Natural killer cell treated with Interleukin-12 subunit alpha and Interleukin-12 subunit beta and Interleukin-15 and Interleukin-18, amount 100 ng/mL, for 72 hours (primary cell): Measurements from ENCODE around the gene NAV2. TPM values are rescaled to one million over a fixed set of nuclear protein-coding genes. Genes with fewer than 3 reads are reported as not detected.
A peak's percentile ranks its signal among the peaks of the same experiment; 100 is the strongest.

Experiments used
- ATAC-seq, 2 donors: fragments of 150-1000 bp; cut with Tn5 transposase in 1 of 2; sonication (Bioruptor Pico), chemical (Tn5 transposase) in 1 of 2; 2 replicates each; pipeline ENCODE4 v1.10.0; 2021
- DNase-seq: peaks from one replicate; pipeline ENCODE4 v3.0.0; 2022; ENCODE audit warnings: low spot score
- H3K27ac Mint-ChIP-seq, 2 donors: 1 replicate in 1 of 2; 2 replicates in 1 of 2; pipeline ENCODE4 v1.8.0; 2022; ENCODE audit warnings: mixed read lengths in 2 of 2, mild to moderate bottlenecking in 1 of 2, moderate library complexity in 1 of 2
- H3K27me3 Mint-ChIP-seq, 2 donors: 1 replicate in 1 of 2; 2 replicates in 1 of 2; pipeline ENCODE4 v1.8.0; 2022; ENCODE audit warnings: mixed read lengths in 2 of 2
- H3K36me3 Mint-ChIP-seq: one replicate; pipeline ENCODE4 v1.8.0; 2022; ENCODE audit warnings: mixed read lengths
- H3K4me1 Mint-ChIP-seq, 2 donors: 1 replicate in 1 of 2; 2 replicates in 1 of 2; pipeline ENCODE4 v1.8.0; 2022; ENCODE audit warnings: low read depth in 2 of 2, mixed read lengths in 2 of 2, mild to moderate bottlenecking in 1 of 2
- H3K4me3 Mint-ChIP-seq: one replicate; pipeline ENCODE4 v1.8.0; 2022; ENCODE audit warnings: mixed read lengths
- H3K9me3 Mint-ChIP-seq: 2 replicates; pipeline ENCODE4 v1.8.0; 2022; ENCODE audit warnings: mixed read lengths
- total RNA-seq, 2 donors: library from RNA; stranded (reverse); gene quantifications; one replicate each; pipeline ENCODE4 v1.2.3, GENCODE V29; 2022

NAV2 gene, protein sequence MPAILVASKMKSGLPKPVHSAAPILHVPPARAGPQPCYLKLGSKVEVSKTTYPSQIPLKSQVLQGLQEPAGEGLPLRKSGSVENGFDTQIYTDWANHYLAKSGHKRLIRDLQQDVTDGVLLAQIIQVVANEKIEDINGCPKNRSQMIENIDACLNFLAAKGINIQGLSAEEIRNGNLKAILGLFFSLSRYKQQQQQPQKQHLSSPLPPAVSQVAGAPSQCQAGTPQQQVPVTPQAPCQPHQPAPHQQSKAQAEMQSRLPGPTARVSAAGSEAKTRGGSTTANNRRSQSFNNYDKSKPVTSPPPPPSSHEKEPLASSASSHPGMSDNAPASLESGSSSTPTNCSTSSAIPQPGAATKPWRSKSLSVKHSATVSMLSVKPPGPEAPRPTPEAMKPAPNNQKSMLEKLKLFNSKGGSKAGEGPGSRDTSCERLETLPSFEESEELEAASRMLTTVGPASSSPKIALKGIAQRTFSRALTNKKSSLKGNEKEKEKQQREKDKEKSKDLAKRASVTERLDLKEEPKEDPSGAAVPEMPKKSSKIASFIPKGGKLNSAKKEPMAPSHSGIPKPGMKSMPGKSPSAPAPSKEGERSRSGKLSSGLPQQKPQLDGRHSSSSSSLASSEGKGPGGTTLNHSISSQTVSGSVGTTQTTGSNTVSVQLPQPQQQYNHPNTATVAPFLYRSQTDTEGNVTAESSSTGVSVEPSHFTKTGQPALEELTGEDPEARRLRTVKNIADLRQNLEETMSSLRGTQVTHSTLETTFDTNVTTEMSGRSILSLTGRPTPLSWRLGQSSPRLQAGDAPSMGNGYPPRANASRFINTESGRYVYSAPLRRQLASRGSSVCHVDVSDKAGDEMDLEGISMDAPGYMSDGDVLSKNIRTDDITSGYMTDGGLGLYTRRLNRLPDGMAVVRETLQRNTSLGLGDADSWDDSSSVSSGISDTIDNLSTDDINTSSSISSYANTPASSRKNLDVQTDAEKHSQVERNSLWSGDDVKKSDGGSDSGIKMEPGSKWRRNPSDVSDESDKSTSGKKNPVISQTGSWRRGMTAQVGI (N-terminal part only)
- under 1 TPM; 0.31 to 0.67 TPM for total RNA-seq

DNA sequence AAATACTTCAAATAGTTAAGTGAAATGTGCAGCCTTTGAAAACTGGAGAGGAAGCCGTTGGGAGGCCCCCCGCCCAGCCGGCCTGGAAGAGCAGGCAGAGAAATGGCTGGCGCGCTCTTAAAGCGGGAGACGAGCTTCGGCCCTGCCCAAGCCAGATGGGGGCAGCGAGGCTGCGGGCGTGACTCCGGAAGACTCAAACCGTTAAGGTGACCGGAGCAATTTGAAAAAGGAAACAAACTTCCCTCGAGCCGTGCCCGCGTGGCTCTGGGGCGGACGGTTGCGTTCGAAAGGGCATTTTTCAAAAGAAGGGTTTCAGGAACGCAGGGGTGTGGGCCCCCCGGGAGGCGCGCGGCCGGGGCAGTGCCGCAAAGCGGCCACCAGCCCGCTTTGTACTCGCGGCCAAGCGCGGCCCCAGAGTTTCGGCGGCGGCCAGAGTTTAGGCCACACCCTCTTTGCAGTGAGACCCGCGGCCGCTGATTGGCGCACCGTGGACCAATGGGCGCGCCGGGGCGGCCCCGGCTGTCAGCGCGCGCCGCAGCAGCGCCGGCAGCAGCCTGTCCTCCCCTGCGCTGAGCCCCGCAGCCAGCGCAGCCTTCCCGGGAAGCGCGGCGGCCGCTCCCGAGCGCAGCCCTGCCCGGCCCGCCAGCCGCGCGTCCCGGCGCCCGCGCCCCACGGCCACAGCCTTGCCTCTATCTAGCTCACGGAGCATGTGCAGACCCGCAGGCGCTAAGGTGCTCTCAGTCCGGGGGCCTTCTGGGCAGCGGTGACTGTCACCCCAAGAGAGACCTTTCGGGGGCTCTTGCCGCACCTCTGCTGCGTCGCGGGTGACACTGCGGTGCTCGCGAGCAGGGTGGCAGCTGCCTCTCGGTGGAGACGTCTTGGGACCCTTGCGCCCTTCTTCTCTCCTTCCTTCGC lies at the start of gene NAV2:
TSS of gene NAV2 (plus strand) at position 557 of the 915 bp plus-strand sequence. CDS start 859 bp downstream, outside the sequence.
- peaks cover 15 to 25% of the 10 kb centered on the region in 2 donors for H3K4me1 Mint-ChIP-seq
- ATAC-seq (peak; percentile 99), DNase-seq (peak; percentile 88)
- H3K4me3 Mint-ChIP-seq = peak within 1 kb of the TSS; percentile 88
- H3K36me3 Mint-ChIP-seq = no peaks in the 10 kb centered on the region
- peaks cover 26 to 44% of the 10 kb centered on the region in 2 donors for H3K27me3 Mint-ChIP-seq
- no peaks in the 10 kb centered on the region for H3K9me3 Mint-ChIP-seq
- peak within 1 kb of the TSS; percentile 62 to 89 for H3K27ac Mint-ChIP-seq

DNA sequence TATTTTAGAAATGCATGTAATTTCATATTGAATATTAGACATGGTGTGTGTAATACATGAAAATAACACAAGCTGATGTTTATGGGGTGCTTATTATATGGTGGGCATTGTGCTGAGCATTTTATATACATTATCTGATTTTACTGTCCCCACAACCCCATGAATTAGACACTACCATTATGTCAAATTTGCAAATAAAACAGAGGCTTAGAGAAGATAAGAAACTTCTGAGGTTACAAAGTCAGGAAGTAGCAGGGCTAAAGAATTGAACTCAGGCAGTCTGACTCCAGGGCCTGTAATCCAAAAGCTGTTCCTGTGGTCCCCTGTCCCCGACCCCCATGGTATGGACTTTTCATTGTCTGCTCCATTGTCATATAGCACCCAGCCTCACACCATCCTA lies 49.4 kb upstream of the NAV2 start:
- Mint-ChIP-seq H3K9me3 (no peaks in the 10 kb centered on the region), H3K36me3 (no peaks in the 10 kb centered on the region), H3K27me3 (peaks cover 9 to 12% of the 10 kb centered on the region in 2 donors), H3K4me1 (peaks cover 5 to 7% of the 10 kb centered on the region in 2 donors), H3K4me3 (no peak overlapping the region), H3K27ac (no peak overlapping the region)
- ATAC-seq = no peak
- no peak for DNase-seq

DNA sequence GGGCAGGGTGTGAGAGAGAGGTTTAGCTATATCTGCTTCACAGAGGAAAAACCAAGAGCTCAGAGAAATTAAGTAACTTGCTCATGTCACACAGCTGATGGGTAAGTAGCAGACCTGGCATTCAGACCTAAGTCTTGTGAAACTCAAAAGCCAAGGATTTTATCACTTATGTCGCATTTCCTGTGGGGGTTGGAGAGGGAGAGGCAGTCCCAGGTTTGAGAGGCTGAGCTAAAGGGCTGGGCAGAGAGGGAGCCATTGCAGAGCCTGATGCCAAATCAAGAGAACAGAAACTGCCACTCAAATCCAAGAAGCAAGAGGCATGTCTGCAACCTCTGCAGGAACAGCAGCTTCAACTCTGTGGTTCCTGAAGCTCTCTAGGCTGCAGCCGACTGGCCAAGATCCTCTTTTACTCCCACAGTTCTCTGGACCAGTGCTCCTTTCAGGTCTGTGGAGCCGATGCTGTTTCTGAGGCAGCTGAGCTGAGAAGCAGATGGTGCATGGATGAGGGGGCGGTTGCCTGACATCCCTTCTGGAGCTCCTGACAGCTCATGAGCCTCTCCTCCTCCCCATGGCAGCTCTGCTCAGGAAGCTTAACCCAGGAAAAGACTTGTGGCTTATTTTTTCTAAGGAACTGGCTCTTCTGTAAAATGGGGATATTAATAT lies 47.6 kb upstream of the NAV2 start:
- Mint-ChIP-seq H3K4me3 (no peak overlapping the region), H3K4me1 (peaks cover 5 to 7% of the 10 kb centered on the region in 2 donors), H3K36me3 (no peaks in the 10 kb centered on the region), H3K27me3 (peaks cover 11 to 12% of the 10 kb centered on the region in 2 donors), H3K27ac (no peak overlapping the region), H3K9me3 (no peaks in the 10 kb centered on the region)
- DNase-seq (no peak), ATAC-seq (no peak)

DNA sequence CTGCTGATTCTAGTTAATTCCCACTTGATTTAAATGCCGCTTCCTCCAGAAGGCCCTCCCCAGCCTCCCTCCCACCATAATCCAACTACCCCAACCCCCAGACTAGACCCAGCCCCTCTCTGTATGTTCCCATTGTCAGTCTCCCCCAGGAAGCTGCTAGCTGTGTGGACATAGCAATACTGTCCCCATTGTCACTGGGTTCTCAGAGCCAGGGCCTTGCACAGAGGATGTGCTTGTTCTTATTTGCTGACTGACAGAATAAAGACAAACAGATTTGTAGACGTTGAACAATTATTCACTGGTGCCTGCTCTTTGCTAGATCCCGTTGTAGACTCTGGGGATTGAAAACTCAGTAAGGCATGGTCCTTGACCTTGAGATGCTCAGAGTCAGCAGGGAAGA lies 45.7 kb upstream of the NAV2 start:
- DNase-seq (no peak), ATAC-seq (no peak)
- H3K9me3 Mint-ChIP-seq = no peaks in the 10 kb centered on the region
- no peak overlapping the region for H3K27ac Mint-ChIP-seq
- H3K4me1 Mint-ChIP-seq = peaks cover 4 to 5% of the 10 kb centered on the region in 2 donors
- H3K36me3 Mint-ChIP-seq = no peaks in the 10 kb centered on the region
- no peak overlapping the region for H3K4me3 Mint-ChIP-seq
- peaks cover 12 to 13% of the 10 kb centered on the region in 2 donors for H3K27me3 Mint-ChIP-seq

DNA sequence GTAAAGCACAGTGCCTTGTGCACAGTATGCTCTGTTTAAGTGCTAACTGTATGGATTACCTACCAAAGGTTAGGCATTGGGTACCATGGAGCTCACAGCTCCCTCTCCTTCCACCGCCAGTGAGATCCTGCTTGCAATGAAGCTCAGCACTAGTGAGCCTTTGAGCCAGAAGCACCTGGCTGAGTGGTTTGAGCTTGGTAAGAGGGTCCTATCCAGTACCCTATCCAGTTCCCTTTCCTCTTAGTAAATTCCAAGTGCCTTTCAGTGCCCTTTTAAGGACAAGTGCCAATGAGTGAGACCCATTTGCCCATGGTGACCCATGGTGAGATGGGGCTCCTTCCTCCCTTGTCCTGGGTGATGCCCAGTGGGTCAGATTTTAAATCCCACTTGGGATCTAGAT lies 43.1 kb upstream of the NAV2 start:
- ATAC-seq = no peak
- no peak overlapping the region for H3K27ac Mint-ChIP-seq
- peak; percentile 54 for DNase-seq
- H3K27me3 Mint-ChIP-seq = peaks cover 7 to 12% of the 10 kb centered on the region in 2 donors
- peaks cover 4% of the 10 kb centered on the region in 2 donors for H3K4me1 Mint-ChIP-seq
- H3K4me3 Mint-ChIP-seq = no peak overlapping the region
- H3K9me3 Mint-ChIP-seq = no peaks in the 10 kb centered on the region
- H3K36me3 Mint-ChIP-seq = no peaks in the 10 kb centered on the region

DNA sequence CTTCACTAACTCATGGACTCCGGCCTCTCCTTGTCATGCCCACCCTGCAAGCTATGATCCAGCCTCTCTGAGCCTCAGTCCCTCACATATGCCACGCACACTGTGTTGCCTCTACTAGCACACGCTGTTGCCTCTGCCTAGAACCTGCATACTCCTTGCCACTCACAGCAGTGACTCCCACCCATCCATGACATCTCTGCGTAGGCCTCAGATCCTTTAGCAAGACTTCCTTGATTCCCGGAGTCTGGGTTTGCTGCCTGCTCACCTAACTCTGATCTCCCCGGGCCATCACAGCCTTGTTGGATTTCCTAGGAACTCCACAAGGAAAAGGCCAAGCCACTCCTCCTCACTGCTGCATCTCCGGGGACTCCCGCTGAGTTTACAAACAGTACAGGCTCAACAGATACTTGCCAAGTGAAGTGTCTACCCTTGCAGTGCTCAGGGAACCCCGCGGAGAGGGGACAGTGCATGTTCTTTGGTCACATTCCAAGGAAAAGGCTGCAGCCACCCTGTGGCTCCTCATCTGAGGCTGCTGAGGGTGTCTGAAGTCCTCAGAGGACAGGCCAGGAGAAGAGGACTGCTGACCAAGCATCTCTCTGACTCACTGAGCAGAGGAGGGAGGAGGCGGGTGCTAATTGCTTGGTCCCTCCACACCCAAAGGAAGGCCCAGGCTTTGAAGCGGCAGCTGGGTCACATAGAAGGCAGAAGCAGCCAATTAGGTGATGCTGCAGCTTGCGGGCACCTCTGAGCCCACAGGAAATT lies 42.4 kb upstream of the NAV2 start:
- H3K4me3 Mint-ChIP-seq = no peak overlapping the region
- no peaks in the 10 kb centered on the region for H3K36me3 Mint-ChIP-seq
- peak; percentile 20 for DNase-seq
- ATAC-seq = no peak
- H3K27me3 Mint-ChIP-seq = peaks cover 9 to 13% of the 10 kb centered on the region in 2 donors
- peaks cover 2 to 5% of the 10 kb centered on the region in 2 donors for H3K4me1 Mint-ChIP-seq
- H3K9me3 Mint-ChIP-seq = no peaks in the 10 kb centered on the region
- H3K27ac Mint-ChIP-seq = no peak overlapping the region

DNA sequence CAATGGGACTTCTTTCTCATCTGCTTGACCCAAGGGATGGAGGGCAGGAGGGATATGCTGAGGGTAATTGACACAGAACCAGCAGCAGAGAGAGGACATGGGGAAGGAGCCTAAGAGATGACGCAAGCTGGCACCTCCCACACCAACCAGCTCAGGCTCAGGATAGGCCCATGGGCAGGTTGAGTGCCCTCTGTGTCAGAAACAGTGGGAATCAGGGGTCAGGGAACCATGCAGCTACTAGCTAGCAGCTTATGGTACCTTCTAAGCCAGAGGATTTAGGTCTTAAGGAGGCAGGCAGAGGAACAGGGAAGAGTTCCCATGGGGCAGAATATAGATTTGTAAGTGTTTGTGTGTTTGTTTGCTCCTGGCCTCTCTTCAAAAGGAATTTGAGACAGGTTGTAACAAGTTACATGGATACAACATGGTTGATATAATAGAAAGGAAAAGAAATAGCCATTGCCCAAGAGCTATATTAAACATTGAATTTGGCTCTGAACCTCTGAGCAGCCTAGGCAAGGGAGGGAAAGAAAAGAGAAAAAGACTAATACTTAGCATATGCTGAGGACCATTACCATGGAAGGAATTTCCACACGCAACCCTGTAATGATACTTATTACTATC lies 39.9 kb upstream of the NAV2 start:
- Mint-ChIP-seq H3K4me3 (no peak overlapping the region), H3K36me3 (no peaks in the 10 kb centered on the region), H3K27me3 (peaks cover 9 to 15% of the 10 kb centered on the region in 2 donors), H3K27ac (no peak overlapping the region), H3K4me1 (peaks cover 7 to 20% of the 10 kb centered on the region in 2 donors), H3K9me3 (no peaks in the 10 kb centered on the region)
- DNase-seq (peak; percentile 6), ATAC-seq (no peak)

DNA sequence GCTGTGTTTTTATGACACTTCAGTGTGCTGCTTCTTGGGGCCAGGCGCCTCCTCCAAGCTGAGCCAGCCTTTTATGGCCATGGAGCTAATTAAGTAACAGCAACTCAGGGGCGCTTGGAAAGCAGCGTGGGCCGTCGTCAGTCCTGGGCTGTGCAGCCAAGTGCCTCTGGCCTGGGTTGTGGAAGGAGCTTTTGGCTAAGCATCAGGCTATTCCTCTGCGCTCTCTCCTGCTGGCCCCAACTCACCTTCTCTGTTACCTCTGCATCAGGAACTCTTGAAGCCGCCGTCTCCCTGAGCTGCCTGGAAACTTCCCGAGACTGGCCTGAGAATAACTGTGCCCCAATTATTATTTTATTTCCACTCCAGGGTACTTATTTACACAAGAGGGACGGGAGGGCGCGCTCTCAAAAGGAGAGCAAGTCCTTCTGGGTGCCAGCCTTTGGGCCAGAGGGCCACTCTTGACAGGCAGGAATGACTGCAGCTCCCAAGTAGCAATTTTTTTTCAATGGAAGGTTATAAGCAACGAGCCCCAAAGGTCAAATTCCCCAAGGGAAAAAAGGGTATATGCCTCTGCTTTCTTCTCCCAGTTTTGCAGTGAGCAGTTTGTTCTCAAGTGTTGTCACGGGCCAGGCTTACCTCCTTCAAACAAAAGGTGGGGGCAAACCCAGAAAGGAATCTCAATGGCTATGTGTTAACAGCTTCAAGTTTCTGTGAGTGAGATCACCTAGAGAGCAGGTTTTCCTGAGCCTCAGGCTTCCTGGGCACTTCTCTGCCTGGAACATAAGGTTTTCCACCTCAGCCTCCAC lies 38.5 kb upstream of the NAV2 start:
- ATAC-seq = no peak
- DNase-seq = peak; percentile 49
- H3K27ac Mint-ChIP-seq = no peak overlapping the region
- H3K4me1 Mint-ChIP-seq = peaks cover 7 to 20% of the 10 kb centered on the region in 2 donors
- peaks cover 9 to 16% of the 10 kb centered on the region in 2 donors for H3K27me3 Mint-ChIP-seq
- H3K36me3 Mint-ChIP-seq = no peaks in the 10 kb centered on the region
- no peaks in the 10 kb centered on the region for H3K9me3 Mint-ChIP-seq
- no peak overlapping the region for H3K4me3 Mint-ChIP-seq

DNA sequence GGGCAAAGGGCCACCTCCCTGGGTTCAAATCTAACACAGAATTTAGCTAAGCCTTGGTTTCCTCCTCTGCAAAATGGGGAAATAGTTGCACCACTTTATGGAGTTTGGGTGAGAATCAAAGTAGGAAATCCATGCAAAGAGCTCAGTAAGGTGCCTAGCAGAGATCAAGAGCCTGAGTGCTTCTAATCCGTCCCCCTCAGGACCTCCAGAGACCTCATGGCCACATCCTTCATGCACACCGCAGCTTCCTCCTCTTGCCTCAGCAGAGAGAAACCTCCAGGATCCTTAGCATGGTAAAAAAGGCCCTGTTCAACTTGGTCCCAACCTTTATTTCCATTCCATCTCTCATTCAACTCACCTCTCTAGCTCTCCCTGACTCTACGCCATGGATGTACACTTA lies 37.8 kb upstream of the NAV2 start:
- Mint-ChIP-seq H3K27ac (no peak overlapping the region), H3K9me3 (no peaks in the 10 kb centered on the region), H3K4me1 (peaks cover 7 to 20% of the 10 kb centered on the region in 2 donors), H3K4me3 (no peak overlapping the region), H3K36me3 (no peaks in the 10 kb centered on the region), H3K27me3 (peaks cover 12 to 23% of the 10 kb centered on the region in 2 donors)
- DNase-seq = peak; percentile 1
- no peak for ATAC-seq

DNA sequence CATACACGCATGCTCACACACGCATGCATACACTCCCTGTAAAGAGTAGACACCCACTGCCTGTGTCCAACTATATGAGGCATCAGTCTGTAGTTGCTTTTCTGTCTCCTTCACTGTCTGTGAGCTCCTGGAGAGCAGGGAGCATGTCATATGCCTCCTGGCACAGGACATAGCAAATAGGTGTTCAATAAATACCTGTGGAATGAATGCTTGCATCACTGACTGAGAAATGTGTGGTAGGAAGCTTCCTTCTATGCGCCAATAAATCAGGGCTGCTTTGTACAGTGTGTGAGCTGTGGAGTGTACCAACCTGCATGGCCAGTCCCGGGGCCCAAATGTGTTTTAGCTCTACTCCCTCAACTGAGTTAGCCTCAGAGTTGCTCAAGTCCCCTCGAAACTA lies 37.2 kb upstream of the NAV2 start:
- H3K27ac Mint-ChIP-seq = no peak overlapping the region
- no peaks in the 10 kb centered on the region for H3K36me3 Mint-ChIP-seq
- ATAC-seq (no peak), DNase-seq (peak; percentile 8)
- peaks cover 7 to 20% of the 10 kb centered on the region in 2 donors for H3K4me1 Mint-ChIP-seq
- no peak overlapping the region for H3K4me3 Mint-ChIP-seq
- no peaks in the 10 kb centered on the region for H3K9me3 Mint-ChIP-seq
- H3K27me3 Mint-ChIP-seq = peaks cover 12 to 23% of the 10 kb centered on the region in 2 donors
